A673 (cell line): Measurements from ENCODE around the gene KHDC1. TPM values are rescaled to one million over a fixed set of nuclear protein-coding genes. Genes with fewer than 3 reads are reported as not detected.
"Not testable (repeated sequence)": the region's sequence is repeated elsewhere in the genome, so short reads cannot be mapped to it uniquely, and the experiment has no call there.

Experiments used
- BruUV-seq: library from RNA; stranded (reverse); fragments of 400-500 nt; replicated peaks from 2 replicates; lab custom pipeline; 2021; lab: Mats Ljungman, UMichigan
- CTCF ChIA-PET: fragments of 300-600 bp; sonication (Branson Sonifier 250); formaldehyde crosslinking; loops from one replicate; lab custom pipeline; 2022; ENCODE audit warnings: antibody characterized with exemption; lab: Charles Lee
- POLR2A ChIA-PET: fragments of 300-600 bp; sonication (Branson Sonifier 250); formaldehyde crosslinking; loops from one replicate; lab custom pipeline; 2022; ENCODE audit warnings: antibody characterized with exemption; ENCODE audit not compliant: low non-redundant PET; lab: Charles Lee
- DNase-seq: peaks from one replicate; pipeline ENCODE4 v3.0.0-alpha.2; 2015; ENCODE audit warnings: low spot score
- H3K27ac ChIP-seq: fragments of 200-600 bp; sonication (generic); 2 replicates; pipeline ENCODE4 v1.5.1; 2016; ENCODE audit warnings: mixed run types, low read depth, mild to moderate bottlenecking, mixed read lengths, antibody characterized with exemption, low read length; ENCODE audit not compliant: poor library complexity, severe bottlenecking
- H3K27me3 ChIP-seq: fragments of 200-600 bp; sonication (generic); replicated peaks from 2 replicates; pipeline ENCODE4 v1.6.1; 2017; ENCODE audit warnings: mixed run types, low read depth, mild to moderate bottlenecking, mixed read lengths, antibody characterized with exemption, low read length; ENCODE audit not compliant: insufficient read depth, poor library complexity
- H3K36me3 ChIP-seq: fragments of 200-600 bp; sonication (generic); 2 replicates; pipeline ENCODE4 v1.6.1; 2016; ENCODE audit warnings: mixed run types, mild to moderate bottlenecking, mixed read lengths, antibody characterized with exemption, low read length; ENCODE audit not compliant: insufficient read depth, poor library complexity, severe bottlenecking
- H3K4me1 ChIP-seq: fragments of 200-600 bp; sonication (generic); 2 replicates; pipeline ENCODE4 v1.6.1; 2017; ENCODE audit warnings: mixed run types, mild to moderate bottlenecking, mixed read lengths, antibody characterized with exemption, low read length; ENCODE audit not compliant: insufficient read depth, poor library complexity, severe bottlenecking
- H3K4me3 ChIP-seq: fragments of 200-600 bp; sonication (generic); 2 replicates; pipeline ENCODE4 v1.5.1; 2016; ENCODE audit warnings: low read depth, mixed run types, mild to moderate bottlenecking, mixed read lengths, low read length; ENCODE audit not compliant: poor library complexity, severe bottlenecking
- H3K9me3 ChIP-seq: fragments of 200-600 bp; sonication (generic); 2 replicates; pipeline ENCODE4 v1.6.1; 2016; ENCODE audit warnings: mixed run types, low read depth, mild to moderate bottlenecking, mixed read lengths, antibody characterized with exemption, low read length; ENCODE audit not compliant: poor library complexity, severe bottlenecking
- EZH2 ChIP-seq: fragments of 200-600 bp; sonication (generic); IDR thresholded peaks from 2 replicates; pipeline ENCODE4 v1.6.1; 2017; ENCODE audit warnings: borderline replicate concordance, low read depth, mild to moderate bottlenecking, mixed read lengths, antibody characterized with exemption, low read length; ENCODE audit not compliant: poor library complexity, severe bottlenecking
- intact Hi-C: fragments of 100-400 bp; cut with micrococcal nuclease; formaldehyde crosslinking; loops from one replicate; pipeline ENCODE4 v1.10.0; 2022; ENCODE audit not compliant: unreplicated experiment
- total RNA-seq: library from RNA; stranded (reverse); gene quantifications from 2 replicates; pipeline ENCODE4 v1.2.3, GENCODE V29; 2021
- TF ChIP-seq, protein P1 (sequence below): fragments of 300-800, 200-600 bp; sonication (generic); conservative IDR thresholded peaks from 2 replicates; pipeline ENCODE4 v1.5.1; 2017; ENCODE audit warnings: low read depth, mild to moderate bottlenecking, antibody characterized with exemption, low read length, moderate library complexity, mixed read lengths

The KHDC1 gene
- total RNA-seq, 1 experiment from 2014 or later, result 11.1 TPM

- Histone ChIP-seq H3K4me1 (no peaks in the 10 kb centered on the region), H3K27ac (no peak overlapping the region), H3K27me3 (no peaks in the 10 kb centered on the region), H3K4me3 (no peak overlapping the region), H3K9me3 (no peaks in the 10 kb centered on the region), H3K36me3 (no peaks in the 10 kb centered on the region)
- ChIA-PET CTCF (no interaction called here), POLR2A (no interaction called here)
- BruUV-seq, result no TSS peak
- intact Hi-C loops, result no loop called here
- TF ChIP-seq EZH2, result no peak
- TF ChIP-seq, protein P1, sequence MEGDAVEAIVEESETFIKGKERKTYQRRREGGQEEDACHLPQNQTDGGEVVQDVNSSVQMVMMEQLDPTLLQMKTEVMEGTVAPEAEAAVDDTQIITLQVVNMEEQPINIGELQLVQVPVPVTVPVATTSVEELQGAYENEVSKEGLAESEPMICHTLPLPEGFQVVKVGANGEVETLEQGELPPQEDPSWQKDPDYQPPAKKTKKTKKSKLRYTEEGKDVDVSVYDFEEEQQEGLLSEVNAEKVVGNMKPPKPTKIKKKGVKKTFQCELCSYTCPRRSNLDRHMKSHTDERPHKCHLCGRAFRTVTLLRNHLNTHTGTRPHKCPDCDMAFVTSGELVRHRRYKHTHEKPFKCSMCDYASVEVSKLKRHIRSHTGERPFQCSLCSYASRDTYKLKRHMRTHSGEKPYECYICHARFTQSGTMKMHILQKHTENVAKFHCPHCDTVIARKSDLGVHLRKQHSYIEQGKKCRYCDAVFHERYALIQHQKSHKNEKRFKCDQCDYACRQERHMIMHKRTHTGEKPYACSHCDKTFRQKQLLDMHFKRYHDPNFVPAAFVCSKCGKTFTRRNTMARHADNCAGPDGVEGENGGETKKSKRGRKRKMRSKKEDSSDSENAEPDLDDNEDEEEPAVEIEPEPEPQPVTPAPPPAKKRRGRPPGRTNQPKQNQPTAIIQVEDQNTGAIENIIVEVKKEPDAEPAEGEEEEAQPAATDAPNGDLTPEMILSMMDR, result no peak
- DNase-seq, result no peak
Measured at GRCh38 chr6:73240730-73241129, 22.3 kb downstream of the KHDC1 start.

DNA sequence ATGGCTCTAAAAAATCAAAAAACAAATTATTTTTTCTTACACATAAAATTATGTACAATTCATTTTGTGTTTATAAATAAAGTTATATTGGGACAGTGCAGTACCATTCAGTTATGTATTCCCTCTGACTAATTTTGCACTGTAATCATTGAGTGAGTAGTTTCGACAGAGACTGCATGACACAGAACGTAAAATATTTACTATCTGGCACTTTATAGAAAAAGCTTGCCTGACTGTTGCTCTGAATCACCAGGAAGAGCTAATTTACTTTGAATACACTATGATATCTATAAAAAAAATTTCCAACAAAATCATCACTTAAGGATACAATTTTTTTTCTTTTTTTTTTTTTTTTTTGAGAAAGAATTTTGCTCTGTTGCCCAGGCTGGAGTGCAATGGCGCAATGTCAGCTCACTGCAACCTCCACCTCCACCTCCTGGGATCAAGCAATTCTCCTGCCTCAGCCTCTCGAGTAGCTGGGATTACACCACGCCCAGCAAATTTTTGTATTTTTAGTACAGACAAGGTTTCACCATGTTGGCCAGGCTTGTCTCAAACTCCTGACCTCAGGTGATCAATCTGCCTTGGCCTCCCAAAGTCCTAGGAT lies 26.7 kb downstream of the KHDC1 start:
- ChIA-PET CTCF (no interaction called here), POLR2A (interaction anchor here (0.7 kb wide), 1 partner anchor 709 kb away, joined by 15 read pairs; no protein-coding TSS in a partner anchor)
- H3K27ac ChIP-seq, result no peak overlapping the region
- no TSS peak for BruUV-seq
- no peak overlapping the region for H3K4me3 ChIP-seq
- DNase-seq, result peak; percentile 10
- H3K4me1 ChIP-seq, result no peaks in the 10 kb centered on the region
- no peak for TF ChIP-seq EZH2
- TF ChIP-seq, protein P1, result no peak
- H3K36me3 ChIP-seq, result no peaks in the 10 kb centered on the region
- no peaks in the 10 kb centered on the region for H3K27me3 ChIP-seq
- intact Hi-C loops, result no loop called here
- H3K9me3 ChIP-seq, result no peaks in the 10 kb centered on the region

GRCh38 chr6:73234733-73235132 lies 28.3 kb downstream of the KHDC1 start:
- H3K27me3 ChIP-seq, result no peaks in the 10 kb centered on the region
- no TSS peak for BruUV-seq
- no peaks in the 10 kb centered on the region for H3K36me3 ChIP-seq
- H3K4me3 ChIP-seq, result no peak overlapping the region
- no peak for DNase-seq
- H3K9me3 ChIP-seq, result no peaks in the 10 kb centered on the region
- intact Hi-C loops, result no loop called here
- H3K4me1 ChIP-seq, result no peaks in the 10 kb centered on the region
- TF ChIP-seq EZH2, result no peak
- TF ChIP-seq, protein P1, result no peak
- CTCF ChIA-PET, result no interaction called here
- POLR2A ChIA-PET, result no interaction called here
- H3K27ac ChIP-seq, result no peak overlapping the region

DNA sequence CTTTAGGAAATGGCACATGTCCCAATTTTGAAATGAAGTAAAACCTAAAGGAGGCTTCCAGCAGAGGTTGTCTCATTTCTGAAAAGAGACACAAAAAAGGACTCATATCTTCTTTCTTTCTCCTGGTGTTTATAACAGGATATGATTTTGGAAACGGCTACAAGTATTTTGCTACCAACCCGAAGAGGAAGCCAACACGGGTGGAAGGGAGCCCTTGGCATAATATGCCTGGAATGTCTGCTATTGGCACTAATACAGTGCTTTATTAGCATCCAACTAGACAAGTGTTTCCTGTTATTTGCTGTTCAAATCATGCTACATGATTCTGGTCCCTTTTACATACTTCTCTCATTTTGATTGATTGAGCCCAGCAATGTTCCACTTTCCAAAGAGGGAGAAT lies 29.0 kb downstream of the KHDC1 start:
- intact Hi-C loops, result not testable (repeated sequence)
- peak; percentile 38 for DNase-seq

More for the DNA sequence above, 29.0 kb downstream of the KHDC1 start:
- CTCF ChIA-PET, H3K27me3 ChIP-seq, H3K4me3 ChIP-seq, BruUV-seq, H3K36me3 ChIP-seq, H3K27ac ChIP-seq, POLR2A ChIA-PET, H3K9me3 ChIP-seq, H3K4me1 ChIP-seq: not testable (repeated sequence)
